Measurements from ENCODE around the gene STK32B.

Gene STK32B

DNA sequence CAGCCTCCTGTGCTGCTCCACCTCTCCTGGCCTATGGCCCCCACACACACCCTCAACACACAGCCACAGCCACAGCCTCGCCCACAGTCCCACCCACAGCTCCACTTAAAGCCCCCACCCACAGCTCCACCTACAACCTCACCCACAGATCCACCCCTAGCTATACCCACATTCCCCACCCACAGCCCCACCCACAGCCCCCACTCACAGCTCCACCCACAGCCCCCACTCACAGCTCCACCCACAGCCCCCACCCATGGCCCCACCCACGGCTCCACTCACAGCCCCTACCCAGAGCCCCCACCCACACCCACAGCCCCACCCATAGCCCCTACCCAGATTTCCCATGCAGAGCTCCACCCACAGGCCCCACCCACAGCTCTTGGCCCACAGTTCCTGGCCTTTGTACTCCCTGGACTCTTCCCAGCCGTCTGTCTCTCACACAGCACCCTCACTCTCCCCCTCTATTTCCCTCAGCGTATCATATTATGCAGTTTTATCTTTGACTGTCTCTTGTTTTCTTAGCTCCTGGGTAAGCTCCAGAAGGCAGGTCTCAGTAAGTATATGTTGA is 334.5 kb downstream of the STK32B start:
- no peak for DNase-seq (ENCODE audit: low read depth)
- TF ChIP-seq, protein P1, sequence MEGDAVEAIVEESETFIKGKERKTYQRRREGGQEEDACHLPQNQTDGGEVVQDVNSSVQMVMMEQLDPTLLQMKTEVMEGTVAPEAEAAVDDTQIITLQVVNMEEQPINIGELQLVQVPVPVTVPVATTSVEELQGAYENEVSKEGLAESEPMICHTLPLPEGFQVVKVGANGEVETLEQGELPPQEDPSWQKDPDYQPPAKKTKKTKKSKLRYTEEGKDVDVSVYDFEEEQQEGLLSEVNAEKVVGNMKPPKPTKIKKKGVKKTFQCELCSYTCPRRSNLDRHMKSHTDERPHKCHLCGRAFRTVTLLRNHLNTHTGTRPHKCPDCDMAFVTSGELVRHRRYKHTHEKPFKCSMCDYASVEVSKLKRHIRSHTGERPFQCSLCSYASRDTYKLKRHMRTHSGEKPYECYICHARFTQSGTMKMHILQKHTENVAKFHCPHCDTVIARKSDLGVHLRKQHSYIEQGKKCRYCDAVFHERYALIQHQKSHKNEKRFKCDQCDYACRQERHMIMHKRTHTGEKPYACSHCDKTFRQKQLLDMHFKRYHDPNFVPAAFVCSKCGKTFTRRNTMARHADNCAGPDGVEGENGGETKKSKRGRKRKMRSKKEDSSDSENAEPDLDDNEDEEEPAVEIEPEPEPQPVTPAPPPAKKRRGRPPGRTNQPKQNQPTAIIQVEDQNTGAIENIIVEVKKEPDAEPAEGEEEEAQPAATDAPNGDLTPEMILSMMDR (IDR thresholded peaks at IDR 0.05; ENCODE audit: low read length, missing control alignments) = no peak
- H3K4me3 ChIP-seq (replicated peaks; ENCODE audit: low read depth, low read length) = no peak overlapping the region

DNA sequence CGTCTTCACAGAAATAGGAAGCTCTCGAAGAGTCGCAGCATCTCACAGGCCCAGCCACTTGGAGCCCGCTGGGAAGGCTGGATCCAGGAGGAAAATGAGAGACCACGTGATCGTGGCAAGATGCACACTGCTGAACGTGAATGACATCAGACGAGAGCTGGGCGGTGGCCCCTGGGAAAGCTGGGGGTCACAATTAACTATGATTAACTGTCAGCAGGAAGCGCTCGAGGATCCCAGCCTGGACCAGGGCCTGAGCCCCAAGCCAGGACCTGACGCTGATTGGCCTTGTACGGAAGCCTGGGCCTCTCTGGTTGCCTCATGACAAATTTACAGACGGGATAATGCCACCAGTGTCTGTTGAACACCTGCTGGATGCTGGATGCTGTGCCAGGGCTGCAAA is 335.6 kb downstream of the STK32B start:
- H3K4me3 ChIP-seq (replicated peaks; ENCODE audit: low read depth, low read length) = no peak overlapping the region
- no peak for DNase-seq (ENCODE audit: low read depth)
- TF ChIP-seq, protein P1 (IDR thresholded peaks at IDR 0.05; ENCODE audit: low read length, missing control alignments) = no peak

DNA sequence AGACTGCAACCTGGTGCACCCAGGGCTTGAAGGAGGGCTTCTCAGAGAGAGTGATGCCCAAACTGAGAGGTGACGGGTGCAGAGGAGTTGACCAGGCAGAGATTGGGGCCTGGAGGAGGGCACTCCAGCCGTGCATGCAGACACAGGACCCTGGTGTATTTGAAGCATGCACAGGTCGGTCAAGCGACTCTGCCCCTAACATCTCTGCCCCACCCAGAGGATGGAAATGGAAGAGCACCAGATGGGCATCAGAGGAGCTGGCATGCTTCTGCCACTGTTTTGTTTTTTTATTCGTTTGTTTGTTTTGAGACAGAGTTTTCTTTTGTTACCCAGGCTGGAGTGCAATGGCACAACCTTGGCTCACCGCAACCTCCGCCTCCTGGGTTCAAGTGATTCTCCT is 336.2 kb downstream of the STK32B start:
- TF ChIP-seq, protein P1 (IDR thresholded peaks at IDR 0.05; ENCODE audit: low read length, missing control alignments) = no peak
- no peak overlapping the region for H3K4me3 ChIP-seq (replicated peaks; ENCODE audit: low read depth, low read length)
- no peak for DNase-seq (ENCODE audit: low read depth)

DNA sequence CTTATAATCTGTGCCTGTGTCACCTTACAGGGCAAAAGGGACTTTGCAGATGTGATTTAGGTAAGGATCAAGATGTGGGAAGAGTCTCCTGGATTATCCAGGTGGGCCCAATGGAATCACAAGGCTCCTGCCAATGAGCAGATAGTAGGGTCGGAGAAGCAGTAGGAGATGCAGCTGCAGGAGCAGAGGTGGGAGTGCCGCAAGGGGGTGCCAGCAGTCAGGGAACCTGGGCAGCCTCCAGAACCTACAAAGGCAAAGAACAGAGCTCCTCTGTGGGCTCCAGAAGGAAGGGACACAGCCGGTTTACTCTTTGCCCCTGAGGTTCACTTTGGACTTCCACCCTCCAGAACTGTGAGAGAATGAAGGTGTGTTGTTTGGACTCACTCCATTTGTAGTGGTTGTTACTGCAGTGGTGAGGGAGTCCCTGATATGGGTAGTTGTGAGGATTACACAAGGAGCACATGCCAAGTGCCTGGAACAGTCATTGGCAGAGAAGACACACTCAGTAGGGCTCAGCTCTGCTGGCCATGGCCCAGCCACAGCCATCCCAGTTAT is 338.6 kb downstream of the STK32B start:
- no peak for DNase-seq (ENCODE audit: low read depth)
- TF ChIP-seq, protein P1 (IDR thresholded peaks at IDR 0.05; ENCODE audit: low read length, missing control alignments) = no peak
- no peak overlapping the region for H3K4me3 ChIP-seq (replicated peaks; ENCODE audit: low read depth, low read length)

DNA sequence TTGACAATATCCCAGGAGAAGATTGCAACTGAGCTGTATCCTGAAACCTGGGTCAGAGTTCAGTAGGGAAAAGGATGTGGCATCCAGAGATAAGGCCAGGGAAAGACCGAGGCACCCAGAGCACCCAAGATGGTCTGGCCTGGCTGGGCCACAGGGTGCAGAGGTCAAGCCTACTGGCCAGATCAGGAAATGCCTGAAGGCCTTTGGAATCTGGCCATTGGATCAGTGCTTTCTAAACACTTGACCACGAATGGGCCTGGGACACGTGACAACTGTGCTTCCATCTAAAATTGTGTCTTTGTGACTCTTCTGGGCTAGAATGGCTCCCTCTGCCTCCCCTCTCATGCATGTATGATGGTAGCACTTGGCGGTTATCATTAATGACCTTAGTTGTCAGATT is 340.2 kb downstream of the STK32B start:
- no peak overlapping the region for H3K4me3 ChIP-seq (replicated peaks; ENCODE audit: low read depth, low read length)
- no peak for DNase-seq (ENCODE audit: low read depth)
- TF ChIP-seq, protein P1 (IDR thresholded peaks at IDR 0.05; ENCODE audit: low read length, missing control alignments) = no peak

DNA sequence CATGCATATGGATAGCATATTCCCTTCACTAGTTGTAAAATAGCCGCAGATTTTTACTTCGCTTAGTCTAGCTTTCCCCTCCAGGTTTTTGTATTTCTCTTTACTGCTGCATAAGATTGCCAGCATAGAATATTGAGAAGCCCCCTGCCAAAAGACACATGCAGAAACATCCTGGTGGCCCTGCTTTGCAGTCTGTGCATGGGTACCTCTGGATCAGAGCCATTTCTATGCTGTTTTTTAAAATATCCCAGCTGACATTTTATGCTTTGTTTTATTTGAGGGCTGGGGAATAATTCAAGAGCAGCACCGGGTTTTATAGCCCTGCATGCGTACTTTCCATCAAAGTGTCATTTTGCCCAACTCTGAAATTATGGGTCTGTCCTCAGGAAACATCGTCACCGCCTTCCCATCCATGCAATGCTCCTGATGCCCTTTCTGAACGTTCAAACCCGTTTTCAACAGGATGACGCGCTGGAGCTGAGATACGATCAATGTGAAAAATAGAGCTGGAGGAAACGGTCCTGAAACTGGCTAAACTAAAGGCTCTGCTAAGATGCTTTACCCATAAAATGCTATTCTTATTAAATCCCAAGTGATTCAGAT is 342.7 kb downstream of the STK32B start:
- TF ChIP-seq, protein P1 (IDR thresholded peaks at IDR 0.05; ENCODE audit: low read length, missing control alignments) = no peak
- H3K4me3 ChIP-seq (replicated peaks; ENCODE audit: low read depth, low read length) = no peak overlapping the region
- DNase-seq (ENCODE audit: low read depth) = no peak

DNA sequence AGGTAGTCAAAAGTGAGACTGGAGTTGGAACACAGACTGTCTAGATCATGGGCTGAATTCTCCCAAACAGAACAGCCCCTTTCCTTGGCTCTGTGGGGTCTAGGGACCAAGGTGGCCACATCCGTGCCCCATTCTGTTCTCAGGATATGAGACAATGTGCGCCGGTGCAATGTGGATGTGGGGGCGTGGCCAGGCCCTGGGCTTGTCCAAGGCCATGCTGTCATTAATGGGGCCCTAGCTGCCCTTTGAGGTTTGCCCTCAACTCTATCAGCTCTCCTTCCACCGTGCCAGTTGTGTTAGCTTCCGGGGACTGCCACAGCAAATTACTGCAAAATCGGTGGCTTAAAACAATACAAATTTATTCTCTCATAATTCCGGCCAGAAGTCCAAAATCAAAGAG is 344.5 kb downstream of the STK32B start:
- H3K4me3 ChIP-seq (replicated peaks; ENCODE audit: low read depth, low read length) = no peak overlapping the region
- DNase-seq (ENCODE audit: low read depth) = no peak
- TF ChIP-seq, protein P1 (IDR thresholded peaks at IDR 0.05; ENCODE audit: low read length, missing control alignments) = no peak
